HTERT RPE-1 (cell line): ENCODE results near the gene BTLA.
"Not testable (repeated sequence)": the region's sequence is repeated elsewhere in the genome, so short reads cannot be mapped to it uniquely, and the experiment has no call there.

ENCODE experiments used
- in situ Hi-C: fragments of 300-500 bp; cut with MboI; formaldehyde crosslinking; loops from 4 replicates; pipeline ENCODE4 v1.14.3; 2020; ENCODE audit warnings: low sequenced_read_pairs

The BTLA gene, protein sequence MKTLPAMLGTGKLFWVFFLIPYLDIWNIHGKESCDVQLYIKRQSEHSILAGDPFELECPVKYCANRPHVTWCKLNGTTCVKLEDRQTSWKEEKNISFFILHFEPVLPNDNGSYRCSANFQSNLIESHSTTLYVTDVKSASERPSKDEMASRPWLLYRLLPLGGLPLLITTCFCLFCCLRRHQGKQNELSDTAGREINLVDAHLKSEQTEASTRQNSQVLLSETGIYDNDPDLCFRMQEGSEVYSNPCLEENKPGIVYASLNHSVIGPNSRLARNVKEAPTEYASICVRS

DNA sequence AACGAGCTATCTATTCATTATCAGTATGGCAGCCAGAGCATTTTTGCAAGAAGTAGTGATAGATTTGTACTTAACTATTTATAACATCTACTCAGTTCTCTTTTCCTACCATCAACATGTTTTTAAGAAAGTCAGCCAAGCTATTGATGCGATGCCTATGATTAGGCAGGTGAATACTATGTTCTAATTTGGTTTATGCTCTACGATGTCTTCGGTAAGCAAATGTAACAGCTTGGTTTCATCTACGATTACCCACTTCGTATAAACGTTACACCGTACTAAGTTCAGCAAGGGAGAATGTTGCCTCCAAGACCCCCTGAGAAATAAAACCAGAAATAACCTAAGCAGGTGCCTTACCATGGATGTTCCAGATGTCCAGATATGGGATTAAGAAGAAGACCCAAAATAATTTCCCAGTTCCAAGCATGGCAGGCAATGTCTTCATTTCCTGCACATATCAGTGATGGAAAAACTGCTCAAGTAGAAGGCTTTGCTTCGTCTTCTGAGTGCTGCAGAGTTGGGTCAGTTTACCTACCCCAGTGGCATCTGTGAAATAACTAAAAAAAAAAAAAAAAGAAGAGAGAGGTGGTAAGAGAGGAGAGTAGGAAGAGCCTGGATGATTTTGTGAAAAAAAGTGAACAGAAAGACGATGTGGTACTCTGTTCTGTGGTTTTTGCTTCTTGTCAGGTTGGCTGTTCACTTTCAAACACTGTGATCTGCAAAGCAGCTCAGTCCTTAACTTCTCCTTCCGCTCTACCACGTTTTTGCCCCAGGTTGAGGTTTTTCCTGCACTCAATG, at the start of gene BTLA:
BTLA (minus strand) TSS at position 559 of the 798 bp plus-strand sequence; CDS start at position 445, 114 bp downstream.
- in situ Hi-C loops: no loop called here

DNA sequence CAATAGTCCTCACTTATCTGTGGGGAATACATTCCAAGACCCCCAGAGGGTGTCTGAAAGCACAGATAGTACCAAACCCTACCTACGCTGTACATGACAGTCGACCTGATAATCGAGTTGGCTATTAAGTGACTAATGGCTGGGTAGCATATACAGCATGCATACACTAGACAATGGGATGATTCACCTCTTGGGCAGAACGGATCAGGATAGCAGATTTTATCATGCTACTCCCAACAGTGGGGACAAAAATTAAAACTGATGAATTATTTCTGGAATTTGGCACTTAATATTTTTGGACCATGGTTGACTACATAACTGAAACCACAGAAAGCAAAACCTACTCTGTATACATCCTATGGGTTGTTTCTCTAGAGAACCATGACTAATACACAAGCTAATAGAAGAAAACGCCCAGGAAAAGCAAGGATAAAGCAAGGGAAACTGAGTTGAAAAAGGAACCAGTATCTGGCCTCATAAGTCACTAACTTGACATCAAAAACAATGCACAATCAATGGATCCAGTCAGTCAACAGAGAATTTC, 47.0 kb upstream of the BTLA start:
- in situ Hi-C loops: no loop called here

DNA sequence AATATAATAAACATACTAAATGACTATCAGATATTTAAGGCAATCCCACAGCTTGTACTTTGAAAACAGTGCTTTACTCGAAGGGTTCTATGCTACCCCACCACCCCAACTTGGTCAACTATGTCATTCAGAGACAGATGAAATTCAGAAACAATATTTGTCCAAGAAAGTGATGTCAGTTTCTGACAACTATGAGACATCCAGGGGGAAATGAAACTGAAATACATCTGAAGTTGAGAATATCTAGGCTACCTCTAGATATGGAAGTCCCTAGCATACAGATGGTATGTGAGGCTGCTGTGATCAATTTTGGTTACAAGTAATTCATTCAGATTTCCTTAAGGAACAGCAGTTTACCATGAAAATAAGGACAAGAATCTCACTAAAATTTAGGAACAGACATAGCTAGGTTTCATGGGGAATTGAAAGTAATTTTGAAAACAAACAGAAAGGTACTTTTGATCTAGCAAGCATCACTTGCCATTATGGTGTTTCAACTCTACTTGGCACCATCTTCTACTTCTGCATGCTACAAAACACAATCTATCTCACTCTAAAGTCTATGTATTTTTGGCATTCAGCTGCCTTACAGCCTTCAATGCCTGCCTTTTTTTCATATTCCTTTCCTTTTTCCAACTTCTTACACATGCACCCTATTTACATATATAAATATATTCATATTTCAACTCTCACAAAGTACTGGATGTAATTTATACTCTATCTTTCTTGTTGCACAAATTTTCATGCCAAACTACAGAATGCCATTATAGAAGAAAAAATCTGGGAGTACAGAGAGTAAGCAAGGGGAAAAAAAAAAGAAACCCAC, 40.8 kb upstream of the BTLA start:
- in situ Hi-C loops: no loop called here

DNA sequence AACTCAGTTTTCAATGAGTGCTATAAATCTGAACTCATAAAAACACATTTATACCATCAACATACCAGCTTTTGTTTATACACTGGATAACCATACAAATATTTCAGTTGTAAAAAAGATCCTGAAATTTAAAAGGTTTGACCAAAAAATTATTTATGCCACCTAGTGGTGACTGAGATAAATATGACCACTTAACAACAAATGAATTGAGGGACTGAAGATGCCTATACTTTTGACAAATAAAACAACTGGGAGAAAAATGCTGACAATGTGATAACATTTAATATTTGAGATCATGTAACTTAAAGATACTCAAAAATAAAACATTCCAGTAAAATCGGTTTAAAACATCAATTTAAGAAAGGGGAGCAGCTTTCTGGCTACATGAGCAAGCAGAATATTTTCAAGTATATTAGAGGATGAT, 32.1 kb upstream of the BTLA start:
- in situ Hi-C loops: no loop called here

DNA sequence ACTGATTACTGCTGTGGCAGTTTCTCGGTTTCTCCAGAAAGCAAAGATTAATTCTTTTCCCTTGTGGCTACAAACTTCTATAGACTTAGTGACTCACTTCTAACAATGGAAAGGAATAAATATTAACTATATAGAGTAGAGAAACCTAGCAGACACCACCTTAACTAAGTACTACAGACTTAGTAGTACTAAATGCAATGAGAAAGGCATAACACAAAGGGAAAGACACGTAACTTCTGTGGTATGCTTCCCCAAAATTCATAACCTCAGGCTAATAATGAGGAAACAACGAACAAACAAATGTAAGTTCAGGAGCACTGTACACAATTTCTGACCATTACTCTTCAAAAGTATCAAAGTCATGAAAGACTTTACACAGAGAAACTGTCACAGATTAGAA, 31.3 kb upstream of the BTLA start:
- in situ Hi-C loops: no loop called here

DNA sequence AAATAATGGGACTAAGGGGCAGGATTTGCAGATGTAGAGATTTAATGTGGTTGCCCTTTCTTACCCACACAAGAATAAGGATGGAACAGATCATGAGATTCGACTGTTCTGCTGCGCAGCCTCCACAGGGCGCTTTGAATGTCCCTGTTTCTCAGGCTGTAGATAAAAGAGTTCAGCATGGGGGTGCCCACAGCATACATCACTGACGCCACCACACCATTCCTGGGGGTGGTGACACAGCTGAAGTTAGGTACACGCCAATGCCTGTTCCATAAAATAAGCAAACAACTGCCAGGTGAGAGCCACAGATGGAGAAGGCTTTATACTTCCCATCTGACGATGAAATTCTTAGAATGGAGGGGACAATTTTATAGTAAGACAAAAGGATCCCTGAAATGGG, 24.9 kb upstream of the BTLA start:
- in situ Hi-C loops: not testable (repeated sequence)

DNA sequence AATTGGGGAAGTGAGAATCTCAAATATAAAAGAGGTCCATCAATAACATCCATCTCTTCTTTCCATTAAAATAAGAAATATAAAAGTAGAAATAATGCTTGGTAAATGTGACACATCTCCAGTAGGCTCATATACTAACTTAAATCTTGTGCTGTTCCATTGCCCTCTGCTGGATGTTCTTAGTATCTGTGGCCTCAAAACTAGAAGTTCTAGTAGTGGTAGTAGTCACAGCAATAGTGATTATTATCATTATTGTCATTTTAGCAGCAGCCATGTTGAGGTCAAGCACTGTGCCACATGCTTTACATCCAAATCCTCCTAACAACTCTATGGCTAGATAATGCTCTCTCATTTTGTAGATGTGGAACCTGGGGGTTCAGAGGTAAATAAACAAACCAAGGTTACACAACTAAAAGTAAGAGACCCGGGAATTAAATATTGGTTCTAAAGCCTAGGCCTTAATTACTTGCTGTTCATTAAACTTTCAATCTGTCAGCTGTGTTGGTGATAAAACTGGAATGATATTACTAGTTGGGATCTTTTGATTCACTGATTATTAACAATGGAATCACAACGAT, 20.2 kb upstream of the BTLA start:
- in situ Hi-C loops: no loop called here

DNA sequence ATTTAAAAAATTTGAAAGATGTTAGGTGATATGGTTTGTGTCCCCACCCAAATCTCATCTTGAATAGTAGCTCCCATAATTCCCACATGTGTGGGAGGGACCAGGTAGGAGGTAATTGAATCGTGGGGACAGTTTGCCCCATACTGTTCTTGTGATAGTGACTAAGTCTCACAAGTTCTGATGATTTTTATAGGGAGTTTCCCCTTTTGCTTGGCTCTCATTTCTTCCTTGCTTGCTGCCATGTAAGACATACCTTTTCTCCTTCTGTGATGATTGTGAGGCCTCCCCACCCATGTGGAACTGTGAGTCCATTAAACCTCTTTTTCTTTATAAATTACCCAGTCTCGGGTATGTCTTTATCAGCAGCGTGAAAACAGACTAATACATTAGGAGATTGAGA, 19.7 kb upstream of the BTLA start:
- in situ Hi-C loops: not testable (repeated sequence)

DNA sequence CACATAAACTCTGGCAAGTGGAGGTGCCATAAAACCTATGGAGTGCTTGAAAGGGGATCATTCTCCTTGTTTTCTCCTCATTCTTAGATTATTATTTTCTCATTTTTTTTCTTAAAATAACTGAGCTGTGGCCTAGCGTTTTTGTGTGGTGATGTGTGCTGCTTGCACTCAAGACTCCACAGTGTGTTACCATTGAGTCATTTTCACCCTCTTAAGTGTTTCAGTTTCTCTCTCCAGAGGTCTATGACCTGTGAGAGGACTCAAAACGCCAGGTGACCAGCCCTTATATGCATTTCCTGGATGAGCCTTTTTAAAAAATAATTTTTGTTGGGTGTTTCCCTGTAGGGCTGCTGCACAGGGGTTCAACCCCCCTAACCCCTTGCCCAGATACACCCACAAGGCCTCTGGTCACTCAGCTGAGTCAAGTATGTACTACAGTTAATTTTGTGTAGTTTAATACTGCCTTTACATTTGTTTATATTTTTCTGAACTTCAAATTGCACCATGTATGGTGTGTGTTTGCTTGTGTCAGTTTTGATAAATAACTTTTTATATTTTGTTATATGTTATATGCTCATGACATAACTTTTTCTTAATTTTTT, 15.4 kb upstream of the BTLA start:
- in situ Hi-C loops: no loop called here

DNA sequence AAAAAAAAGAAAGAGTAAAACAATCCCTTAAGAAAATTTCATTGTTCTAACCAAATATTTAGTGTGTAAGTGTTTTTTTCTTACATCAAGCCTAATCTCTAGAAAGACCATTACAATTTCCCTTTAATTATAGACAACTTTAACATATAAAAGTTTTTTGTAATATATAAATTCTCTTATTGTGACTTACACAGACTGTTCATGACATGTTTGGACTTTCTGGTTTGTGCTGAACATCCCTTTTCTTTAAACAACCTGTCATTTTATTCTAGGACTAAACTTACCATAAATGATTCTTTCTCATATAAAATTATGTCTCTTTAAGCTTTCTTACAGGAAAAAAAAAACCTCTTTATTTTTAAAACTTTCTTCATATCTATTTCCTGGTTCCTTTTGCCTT, 13.0 kb upstream of the BTLA start:
- in situ Hi-C loops: no loop called here

DNA sequence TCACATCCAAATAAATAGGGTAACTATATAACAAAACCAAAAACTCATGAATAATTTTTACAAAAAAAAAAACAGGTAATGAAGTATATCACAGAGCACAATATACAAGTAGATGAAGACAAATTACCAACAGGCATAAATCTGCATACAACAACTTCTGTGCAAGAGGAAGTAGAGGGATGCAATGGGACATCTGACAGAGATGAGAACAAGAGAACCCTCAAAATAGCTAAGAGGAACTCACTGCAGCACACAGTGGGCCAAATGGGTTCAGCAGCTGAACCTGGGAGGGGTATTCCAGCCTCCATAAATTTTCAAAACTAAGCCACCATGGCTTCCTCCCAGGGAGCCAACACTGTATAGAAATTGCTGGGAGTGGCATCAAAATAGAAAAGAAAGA, 9.6 kb upstream of the BTLA start:
- in situ Hi-C loops: no loop called here

DNA sequence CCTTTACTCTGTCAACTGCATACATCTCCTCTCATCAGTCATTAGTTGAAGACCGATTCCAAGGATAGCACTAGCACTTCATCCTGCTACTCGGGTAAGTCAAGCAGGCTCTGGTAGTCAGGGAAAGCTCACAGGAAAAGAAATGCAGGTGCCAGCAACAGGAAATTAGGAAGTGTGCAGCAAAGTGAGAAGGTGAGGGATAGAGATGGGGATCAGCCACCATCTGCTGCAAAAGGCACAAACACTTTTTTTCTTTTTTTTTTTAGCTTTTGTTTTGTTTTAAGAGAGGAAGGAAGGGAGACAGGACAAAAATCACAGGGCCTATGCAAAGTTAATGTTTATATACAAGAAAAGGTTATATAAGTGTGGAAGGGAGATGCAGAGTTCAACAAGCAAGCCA, 9.0 kb upstream of the BTLA start:
- in situ Hi-C loops: no loop called here

DNA sequence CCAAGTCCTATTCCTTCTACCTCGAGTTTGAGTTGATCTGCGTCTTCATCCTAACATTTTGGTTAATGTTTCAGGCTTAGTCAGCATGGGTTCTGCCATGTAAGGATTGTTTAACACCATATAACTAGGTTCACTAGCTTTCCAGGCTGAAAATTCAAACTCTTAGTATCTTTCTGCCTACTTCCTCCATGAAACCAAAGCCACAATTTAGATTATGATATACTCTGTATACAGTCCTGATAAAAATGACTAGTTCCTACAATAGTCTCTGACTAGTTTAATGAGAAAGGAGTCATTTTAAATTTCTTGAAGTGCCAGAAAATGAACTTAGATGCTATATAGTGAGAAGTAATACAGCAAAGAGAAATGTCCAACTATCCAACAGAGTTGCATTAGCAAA, 6.6 kb upstream of the BTLA start:
- in situ Hi-C loops: no loop called here

DNA sequence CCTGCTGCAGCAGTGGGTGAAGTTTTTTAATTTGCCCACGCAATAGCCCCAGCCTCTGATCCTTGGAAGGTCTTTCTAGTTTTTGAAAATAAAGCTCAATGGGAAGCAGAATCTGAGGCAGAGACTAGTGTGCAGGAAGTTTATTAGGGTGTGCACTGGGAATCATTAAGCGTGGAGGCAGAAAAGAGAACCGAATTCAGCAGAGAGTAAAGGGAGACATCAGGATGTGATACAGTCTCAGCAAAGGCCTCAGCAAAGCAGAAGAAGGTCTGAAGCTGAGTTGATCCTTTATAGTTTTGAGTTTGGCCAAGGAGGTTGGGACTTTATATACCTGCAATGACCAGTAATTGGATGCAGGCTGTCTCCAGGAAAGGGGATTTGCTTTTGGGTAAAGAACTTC, 4.9 kb upstream of the BTLA start:
- in situ Hi-C loops: no loop called here

DNA sequence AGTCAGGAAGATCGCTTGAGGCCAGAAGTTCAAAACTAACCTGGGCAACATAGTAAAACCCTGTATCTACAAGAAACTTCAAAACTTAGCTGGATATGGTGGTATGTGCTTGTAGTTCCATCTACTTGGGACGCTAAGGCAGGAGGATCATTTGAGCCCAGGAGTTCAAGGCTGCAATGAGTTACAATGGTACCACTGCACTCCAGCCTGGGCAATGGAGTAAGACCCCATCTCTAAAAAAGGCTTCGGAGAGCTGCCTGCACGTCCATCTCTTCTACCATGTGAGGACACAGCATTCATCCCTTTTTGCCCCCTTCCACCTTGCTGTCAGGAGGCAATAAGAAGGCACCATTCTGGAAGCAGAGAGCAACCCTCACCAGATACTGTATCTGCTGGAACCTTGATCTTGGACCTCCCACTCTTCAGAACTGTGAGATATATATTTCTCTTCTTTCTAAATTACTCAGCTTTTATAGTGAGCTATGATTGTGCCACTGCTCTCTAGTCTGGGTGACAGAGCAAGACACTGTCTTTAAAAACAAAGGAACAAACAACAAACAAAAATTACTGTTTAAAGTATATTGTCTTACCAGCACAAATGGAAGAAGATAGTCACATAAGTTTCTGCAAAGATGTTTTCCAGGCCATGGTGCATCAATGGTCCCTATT, 4.2 kb upstream of the BTLA start:
- in situ Hi-C loops: no loop called here

DNA sequence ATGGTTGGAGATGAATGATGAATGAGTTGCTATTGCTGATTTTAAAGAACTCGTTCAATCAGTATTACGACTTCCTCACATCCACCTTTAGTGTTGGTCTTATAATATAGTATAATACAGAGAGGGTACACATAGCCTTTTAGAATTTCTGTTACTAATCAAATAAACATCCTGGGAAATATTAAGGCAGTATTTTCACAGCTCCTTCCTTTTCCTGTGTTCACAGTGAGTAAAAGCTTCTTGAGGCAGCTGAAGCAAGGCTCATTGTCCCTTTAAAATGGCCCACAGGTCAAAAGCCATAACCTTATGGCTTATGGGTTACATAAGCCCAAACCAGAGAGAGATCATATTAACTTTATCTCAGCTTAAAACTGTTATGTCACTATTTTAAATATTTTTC, 1.3 kb upstream of the BTLA start:
- in situ Hi-C loops: no loop called here

DNA sequence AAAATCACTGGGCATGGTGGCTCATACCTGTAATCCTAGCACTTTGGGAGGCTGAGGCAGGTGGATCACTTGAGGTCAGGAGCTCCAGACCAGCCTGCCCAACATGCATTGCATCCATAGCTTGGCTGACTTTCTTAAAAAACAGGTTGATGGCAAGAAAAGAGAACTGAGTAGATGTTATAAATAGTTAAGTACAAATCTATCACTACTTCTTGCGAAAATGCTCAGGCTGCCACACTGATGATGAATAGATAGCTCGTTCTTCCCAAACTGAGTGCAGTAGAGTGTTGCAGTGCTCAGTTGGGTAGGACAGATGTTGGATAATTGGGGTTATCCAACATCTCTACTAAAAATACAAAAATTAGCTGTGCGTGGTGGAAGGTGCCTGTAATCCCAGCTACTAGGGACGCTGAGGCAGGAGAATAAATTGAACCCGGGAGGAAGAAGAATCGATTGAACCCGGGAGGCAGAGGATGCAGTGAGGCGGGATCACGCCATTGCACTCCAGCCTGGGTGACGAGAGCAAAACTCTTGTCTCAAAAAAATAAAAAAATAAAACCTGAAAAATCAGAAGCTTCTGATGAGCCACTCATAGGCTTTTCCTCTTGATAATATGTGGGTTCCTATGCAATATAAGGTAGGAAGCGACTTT, 1.2 kb downstream of the BTLA start:
- in situ Hi-C loops: no loop called here

DNA sequence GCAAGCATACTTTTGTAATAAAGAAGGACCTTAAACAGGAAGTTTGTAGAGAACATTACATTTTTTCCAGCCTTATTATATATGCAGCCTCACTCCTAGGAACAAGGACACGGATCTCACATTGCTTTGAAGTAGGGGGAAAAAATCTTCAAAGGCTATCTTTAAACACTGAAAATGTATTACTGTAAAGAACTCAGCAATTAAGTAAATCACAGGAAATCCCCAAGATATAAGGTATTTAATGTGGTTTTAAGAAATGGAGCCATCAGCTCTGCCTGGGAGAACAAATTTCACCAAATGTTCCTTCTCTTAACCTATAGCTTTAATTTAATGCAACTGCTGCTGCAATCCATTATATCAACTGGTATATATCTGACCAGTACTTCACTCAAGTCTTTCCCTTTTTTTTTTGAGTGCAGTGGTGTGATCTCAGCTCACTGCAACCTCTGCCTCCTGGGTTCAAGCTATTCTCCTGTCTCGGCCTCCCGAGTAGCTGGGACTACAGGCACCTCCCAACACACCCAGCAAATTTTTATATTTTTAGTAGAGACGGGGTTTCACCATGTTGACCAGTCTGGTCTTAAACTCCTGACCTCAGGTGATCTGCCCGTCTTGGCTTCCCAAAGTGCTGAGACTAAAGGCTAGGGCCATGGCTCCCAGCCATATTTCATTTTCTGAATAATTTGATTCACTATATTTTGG, 2.8 kb downstream of the BTLA start:
- in situ Hi-C loops: no loop called here

DNA sequence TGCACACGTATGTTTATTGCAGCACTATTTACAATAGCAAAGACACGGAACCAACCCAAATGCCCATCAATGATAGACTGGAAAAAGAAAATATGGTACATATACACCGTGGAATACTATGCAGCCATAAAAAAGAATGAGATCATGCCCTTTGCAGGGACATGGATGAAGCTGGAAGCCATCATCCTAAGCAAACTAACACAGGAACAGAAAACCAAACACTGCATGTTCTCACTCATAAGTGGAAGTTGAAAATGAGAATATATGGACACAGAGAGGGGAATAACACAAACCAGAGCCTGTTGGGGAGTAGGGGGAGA, 4.9 kb downstream of the BTLA start:
- in situ Hi-C loops: not testable (repeated sequence)
